ENCODE measurements around the gene CERK.

Gene CERK

DNA sequence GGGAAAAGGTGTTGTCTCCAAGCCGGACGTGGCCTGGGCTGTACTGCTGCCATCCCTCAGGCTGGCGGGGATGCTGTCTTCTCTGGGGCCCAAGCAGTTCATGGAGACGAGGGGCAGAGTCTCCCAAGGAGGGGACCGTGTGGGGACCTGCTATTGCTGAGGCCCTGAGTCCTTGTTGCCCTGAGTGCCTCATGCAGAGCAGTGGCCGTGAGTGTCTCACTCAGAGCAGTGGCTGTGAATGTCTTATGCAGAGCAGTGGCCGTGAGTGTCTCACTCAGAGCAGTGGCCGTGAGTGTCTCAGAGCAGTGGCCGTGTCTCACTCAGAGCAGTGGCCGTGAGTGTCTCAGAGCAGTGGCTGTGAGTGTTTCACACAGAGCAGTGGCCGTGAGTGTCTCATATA, 63.1 kb downstream of the CERK start:
- TF ChIP-seq, protein P1, sequence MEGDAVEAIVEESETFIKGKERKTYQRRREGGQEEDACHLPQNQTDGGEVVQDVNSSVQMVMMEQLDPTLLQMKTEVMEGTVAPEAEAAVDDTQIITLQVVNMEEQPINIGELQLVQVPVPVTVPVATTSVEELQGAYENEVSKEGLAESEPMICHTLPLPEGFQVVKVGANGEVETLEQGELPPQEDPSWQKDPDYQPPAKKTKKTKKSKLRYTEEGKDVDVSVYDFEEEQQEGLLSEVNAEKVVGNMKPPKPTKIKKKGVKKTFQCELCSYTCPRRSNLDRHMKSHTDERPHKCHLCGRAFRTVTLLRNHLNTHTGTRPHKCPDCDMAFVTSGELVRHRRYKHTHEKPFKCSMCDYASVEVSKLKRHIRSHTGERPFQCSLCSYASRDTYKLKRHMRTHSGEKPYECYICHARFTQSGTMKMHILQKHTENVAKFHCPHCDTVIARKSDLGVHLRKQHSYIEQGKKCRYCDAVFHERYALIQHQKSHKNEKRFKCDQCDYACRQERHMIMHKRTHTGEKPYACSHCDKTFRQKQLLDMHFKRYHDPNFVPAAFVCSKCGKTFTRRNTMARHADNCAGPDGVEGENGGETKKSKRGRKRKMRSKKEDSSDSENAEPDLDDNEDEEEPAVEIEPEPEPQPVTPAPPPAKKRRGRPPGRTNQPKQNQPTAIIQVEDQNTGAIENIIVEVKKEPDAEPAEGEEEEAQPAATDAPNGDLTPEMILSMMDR (IDR thresholded peaks at IDR 0.05; ENCODE audit: extremely low read depth, missing control alignments): no peak
- DNase-seq (ENCODE audit: low spot score): no peak

DNA sequence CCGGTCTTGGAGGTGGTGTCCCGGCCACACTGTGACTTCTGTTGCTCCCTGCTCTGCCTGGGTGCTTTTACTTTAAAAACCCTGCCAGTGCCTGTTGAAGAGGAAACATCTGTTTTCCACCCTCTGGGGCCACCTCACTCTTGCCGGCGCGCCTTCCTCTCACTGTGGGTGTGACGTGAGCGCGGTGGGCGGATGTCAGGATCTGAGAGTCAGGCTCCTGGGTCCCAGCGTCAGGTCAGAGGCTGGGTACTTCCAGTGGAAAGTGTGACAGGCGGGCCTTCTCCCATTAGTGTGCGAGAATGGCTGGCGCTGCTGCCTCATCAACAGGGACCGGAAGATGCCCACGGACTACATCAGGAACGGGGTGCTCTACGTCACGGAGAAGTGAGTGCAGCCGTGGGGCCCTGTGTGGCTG, 63.7 kb downstream of the CERK start:
- TF ChIP-seq, protein P1 (IDR thresholded peaks at IDR 0.05; ENCODE audit: extremely low read depth, missing control alignments): no peak
- DNase-seq (ENCODE audit: low spot score): peak; percentile 82

DNA sequence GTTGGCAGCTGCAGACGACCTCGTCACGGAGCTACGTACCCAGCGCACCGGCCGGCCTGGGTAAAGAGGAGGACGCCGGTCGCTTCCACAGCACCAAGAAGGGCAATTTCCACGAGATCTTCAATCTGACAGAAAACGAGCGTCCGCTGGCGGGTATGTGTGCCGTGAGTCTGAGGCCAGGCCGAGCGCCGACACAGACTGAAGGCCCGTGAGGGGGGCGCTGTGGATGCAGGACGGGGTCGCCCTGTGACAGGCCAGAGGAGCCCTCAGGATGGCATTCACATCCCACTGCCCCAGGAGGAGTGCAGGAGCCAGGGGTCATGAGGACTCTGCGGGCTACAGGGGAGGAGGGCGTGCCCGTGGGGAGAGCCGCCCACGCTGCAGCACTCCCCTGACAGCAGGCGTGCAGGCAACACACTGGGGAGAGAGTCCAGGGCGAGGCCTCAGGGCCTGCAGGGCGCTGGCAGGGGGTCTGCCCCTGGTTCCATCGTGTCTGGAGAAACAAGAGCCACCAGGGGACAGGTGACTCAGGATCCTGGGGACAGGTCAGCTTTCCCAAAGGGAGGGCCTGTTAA, 64.3 kb downstream of the CERK start:
- TF ChIP-seq, protein P1 (IDR thresholded peaks at IDR 0.05; ENCODE audit: extremely low read depth, missing control alignments): no peak
- DNase-seq (ENCODE audit: low spot score): peak; percentile 65

DNA sequence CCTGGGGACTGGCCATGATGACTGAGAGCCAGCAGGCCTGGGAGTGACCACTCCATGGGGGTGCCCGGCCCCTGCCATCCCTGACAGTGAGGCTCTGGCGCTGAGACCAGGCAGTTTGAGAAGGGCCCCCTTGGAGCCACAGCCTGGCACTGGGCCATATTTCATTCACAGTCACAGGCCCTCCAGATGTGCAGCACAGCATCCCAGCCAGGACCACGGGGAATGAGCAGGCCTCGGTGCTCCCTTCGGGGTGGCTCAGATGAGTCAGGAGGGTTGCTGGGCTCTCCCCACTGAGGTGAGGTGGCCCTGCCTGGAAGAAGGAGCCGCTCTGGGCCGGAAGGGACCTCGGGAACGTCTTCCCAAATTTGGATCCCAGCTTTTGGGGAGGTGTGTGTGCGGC, 64.8 kb downstream of the CERK start:
- TF ChIP-seq, protein P1 (IDR thresholded peaks at IDR 0.05; ENCODE audit: extremely low read depth, missing control alignments): no peak
- no peak for DNase-seq (ENCODE audit: low spot score)

DNA sequence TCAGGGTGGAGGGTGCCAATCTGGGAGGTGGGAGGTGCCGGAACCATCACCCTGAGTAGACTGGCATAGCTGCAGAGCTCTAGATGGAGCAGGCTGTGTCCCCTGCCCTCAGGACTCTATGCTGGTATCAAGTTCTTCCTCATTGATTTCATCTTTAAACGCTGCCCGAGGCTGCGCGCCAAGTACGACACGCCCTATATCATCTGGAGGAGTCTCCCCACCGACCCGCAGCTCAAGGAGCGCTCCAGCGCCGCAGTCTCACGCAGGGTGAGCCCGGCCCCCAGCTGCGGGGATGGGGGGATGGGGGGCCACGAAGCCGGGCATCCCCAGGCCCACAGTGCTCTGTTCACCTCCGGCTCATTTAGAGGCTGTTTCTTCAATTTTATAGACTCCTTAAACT, 65.3 kb downstream of the CERK start:
- TF ChIP-seq, protein P1 (IDR thresholded peaks at IDR 0.05; ENCODE audit: extremely low read depth, missing control alignments): no peak
- no peak for DNase-seq (ENCODE audit: low spot score)

DNA sequence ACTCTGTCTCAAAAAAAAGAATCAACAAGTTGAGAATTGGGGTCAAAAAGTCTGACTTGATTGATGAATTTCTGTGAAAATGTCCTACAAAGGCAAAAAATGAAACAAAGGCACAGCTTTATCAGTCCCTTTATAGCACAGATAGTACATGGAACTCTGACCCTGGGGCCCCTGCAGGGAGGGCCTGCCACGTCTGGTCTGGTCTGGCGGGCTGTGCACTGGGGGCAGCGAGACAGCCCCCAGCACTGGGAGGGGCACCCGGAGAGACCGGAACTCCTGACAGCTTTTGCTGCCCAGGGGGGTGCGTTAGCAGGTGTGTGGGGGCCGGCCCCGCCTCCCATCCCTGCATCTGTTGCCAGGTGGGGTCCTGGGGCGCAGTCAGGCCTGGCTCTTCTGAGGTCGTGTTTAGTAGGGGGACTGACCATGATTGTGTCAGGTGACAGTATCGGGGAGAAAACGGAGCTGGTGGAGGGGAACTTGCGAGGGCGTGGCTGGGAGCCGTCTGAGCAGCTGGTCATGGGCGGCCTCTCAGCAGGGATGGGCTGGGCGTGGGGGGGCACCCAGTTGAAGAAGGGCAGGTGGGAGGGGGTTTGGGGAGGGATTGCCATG, 66.1 kb downstream of the CERK start:
- DNase-seq (ENCODE audit: low spot score): peak; percentile 79
- TF ChIP-seq, protein P1 (IDR thresholded peaks at IDR 0.05; ENCODE audit: extremely low read depth, missing control alignments): no peak

DNA sequence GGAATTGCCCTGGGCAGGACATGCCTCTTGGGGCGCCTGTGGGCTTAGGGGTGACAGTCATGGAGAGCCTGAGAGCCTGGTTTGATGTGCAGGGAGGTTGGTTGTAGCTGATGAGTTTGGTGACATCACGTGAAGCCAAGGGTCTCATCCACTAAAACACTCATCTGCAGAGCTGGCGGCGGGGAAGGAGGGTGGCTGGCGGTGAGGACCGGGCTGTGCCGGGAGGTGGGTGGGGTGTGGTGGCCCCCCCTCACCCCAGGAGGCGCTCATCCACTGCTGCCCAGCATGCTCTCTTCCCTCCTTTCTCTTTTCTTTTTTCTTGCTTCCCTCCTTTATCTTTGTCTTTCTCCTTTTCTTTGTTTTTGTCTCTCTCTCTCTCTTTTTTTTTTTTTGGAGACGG, 68.9 kb downstream of the CERK start:
- no peak for DNase-seq (ENCODE audit: low spot score)
- TF ChIP-seq, protein P1 (IDR thresholded peaks at IDR 0.05; ENCODE audit: extremely low read depth, missing control alignments): no peak

All from GM20000 (cell line).